IPS DF 19.7 (cell line): ENCODE data around the gene TADA2A.

Experiments used
- DNase-seq: peaks from one replicate; pipeline ENCODE4 v3.0.0-alpha.2; 2013; ENCODE audit warnings: low read depth, low spot score

TADA2A gene, protein sequence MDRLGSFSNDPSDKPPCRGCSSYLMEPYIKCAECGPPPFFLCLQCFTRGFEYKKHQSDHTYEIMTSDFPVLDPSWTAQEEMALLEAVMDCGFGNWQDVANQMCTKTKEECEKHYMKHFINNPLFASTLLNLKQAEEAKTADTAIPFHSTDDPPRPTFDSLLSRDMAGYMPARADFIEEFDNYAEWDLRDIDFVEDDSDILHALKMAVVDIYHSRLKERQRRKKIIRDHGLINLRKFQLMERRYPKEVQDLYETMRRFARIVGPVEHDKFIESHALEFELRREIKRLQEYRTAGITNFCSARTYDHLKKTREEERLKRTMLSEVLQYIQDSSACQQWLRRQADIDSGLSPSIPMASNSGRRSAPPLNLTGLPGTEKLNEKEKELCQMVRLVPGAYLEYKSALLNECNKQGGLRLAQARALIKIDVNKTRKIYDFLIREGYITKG

DNA sequence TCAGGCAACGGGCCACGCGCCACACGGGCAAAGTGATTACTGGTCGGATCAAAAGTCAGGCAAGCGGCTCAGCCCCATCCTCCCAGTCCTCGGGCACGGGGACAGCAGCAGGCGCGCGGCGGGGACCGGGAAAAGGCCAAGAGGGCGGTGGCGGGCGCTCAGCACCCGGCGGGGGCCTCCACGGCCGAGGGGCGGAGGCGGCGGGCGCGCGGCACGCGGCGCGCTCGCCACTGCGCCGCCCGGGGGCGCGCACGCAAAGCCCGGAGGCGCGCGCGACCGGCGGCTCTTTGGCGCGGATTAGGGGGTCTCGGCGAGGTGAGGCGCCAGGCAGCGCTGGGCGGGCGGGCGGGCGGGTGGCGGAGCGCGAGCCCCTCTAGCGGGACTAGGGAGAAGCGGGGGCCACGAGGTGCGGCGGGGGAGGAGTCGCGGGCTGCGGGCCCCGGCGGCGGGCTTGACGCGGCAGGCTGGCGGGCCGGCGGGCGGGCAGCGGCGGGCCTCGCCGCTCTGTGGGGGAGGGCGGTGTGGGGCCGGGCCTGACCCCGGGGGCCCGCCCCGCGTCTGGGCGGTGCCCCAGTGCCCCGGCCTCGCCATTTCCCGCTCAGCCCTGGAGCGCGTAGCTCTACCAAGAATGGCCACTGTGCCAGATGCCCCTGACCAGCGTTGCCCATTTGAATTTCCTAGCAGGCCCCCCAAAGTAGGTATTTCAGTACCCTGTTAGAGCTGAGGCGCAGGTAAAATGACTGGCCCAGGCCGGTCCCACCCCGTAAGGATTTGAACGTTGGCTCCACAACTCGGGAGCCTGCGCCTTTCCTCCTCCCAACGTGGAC is at the start of gene TADA2A, which contains the start of gene ACACA:
TADA2A (plus strand) TSS at position 252 of the 827 bp plus-strand sequence. CDS start 4,480 bp downstream, outside the sequence.
ACACA (minus strand) TSS at position 202 of the 827 bp plus-strand sequence. CDS start 537 bp downstream, outside the sequence.
- DNase-seq = no peak

DNA sequence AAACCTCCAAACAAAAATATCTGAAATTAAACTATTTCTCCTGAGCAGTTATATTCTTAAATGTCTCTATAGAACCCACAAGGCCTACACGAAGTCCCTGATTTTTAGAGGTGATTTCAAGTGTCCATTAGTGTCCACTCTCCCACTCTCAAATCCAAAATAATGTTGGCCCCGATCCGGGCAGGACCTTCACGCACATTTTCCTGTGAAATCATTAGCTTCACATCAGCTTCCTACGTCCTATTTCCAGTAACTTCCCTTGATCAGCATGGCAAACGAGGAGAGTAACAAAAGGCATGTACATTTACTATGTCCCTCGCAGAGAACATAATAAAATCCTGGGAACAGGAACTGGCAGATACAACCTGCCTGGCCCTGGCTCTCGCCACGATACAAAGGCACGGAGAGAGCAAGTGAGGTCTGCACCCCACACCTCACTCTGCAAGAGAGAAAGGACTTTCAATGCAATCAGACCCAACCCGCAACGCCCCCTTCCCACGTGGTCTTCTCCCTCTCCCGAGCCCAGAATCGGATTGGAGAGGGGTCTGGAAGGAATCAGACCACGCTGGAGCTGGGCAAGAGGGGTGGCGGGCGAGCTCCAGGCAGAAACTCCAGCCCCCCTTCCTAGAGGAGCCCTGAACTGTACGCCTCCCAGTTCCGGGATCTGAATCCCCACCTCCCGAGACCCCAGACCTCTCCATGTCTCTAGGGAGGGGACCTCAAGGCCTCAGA is 48.4 kb upstream of the TADA2A start:
- DNase-seq = peak; percentile 74

DNA sequence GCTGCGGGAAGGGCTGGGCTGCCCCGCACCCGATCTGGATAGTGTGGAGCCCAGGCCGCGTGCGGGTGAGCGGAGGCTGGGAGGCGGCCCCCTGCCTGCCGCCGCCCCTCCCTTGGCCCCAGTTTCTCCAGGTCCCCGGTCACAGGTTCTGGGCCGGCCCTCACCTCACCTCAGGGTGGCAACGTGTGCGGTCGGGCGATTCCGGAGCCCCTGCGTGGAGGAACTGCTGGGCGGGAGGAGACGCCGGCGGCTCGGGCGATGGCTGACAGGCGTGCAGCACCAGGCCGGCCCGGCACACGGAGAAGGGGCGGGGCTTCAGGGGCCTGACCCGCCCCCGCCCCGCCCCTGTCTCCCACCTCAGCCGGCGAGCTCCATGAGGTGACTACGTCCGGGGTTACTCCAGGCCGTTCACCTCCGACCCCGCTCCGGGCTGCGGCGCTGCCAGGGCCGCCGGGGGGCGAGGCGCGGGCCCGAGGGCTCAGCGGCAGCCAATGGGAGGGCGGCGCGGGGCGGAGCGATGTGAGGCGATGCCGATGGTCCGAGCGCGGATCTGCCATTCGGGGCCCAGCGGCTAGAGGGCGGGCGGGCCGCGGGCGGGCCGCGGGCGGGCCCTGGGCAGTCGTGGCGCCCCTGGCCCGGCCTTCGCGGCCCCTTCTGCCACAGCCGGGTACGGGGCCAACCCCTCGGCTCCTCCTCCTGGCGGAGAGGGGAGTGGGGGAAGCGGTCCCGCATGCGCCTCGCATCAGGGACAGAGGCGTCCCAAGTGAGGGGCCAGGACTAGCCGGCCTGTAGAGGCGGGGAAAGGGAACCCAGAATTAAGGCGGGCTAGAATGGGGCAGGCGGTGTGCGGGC is 47.6 kb upstream of the TADA2A start:
- peak; percentile 81 for DNase-seq

DNA sequence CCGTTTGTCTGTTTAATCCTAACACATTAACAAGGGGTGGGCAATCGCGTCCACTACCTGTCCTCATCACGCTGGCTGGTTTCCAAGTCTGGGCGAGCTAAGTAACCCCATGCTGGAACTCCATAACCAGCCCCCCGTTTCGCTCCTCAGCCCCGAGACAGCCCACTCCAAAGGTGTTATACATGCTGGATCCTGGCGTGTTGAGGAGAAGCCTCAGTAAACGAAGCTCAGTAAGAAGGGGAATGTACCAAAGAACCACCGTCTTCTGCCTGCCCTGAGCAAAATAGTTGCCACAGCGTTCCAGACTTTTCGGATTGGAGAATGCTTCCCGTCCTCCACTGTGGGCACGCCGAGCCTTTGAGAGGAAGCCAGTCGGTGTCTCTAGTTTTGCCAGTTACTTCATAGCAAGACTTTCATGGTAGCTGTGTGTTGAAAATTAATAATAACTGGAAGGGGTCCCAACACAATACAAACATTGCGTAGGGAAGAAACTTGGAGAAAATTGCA is 47.0 kb upstream of the TADA2A start:
- no peak for DNase-seq

DNA sequence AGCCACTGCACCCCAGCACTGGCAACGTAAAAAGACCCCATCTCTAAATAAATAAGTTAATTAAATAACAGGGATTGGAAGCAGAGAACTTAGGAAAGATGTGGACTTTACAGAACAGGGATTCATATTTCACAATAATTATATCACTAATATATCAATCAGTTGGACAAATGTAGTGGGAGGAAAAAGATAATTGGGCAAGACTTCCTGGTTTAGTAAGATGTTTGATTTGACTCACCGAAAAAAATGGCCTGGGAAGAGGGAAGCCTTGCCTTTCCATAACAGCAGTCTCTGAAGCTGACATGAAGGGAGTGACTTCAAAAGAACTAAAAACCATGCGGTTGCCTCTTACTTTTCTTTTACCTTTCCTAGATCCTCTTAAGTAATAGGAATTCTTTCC is 46.1 kb upstream of the TADA2A start:
- no peak for DNase-seq

DNA sequence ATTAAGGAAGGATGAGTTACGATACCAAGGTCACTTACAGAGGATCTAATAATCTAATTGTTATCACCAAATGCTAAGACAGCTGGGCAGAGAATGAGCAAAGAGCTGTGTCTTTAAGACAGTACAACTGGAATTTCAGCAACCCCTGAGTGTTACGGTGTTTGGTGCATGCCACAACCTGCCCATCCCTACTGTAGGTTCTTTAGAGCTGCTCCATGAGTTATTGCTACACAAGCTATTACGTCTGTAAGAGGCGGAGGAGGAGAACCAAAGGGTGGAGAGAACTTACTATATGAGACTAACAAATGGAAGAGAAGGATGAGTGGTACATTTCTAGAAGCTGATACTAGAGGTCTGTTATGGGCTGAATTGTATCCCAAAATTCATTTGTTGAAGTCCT is 45.1 kb upstream of the TADA2A start:
- DNase-seq = no peak

DNA sequence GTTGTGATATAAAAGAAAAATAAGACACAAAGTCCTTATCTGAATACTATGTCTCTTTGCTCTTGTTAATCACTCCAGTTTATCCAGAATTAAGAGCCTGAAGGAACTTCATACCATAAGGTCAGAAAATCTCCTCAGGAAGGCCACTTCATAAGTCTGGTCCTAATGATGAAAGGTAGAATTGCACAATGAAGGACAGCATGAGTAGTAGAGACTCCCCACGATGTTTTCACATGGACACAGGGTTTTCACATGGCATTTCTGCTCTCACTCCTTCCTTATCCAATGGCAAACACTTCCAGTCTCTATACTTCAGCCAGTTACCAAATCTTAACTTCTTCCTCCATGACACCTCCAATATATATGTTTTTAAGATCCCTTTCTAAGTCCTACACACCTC is 41.1 kb upstream of the TADA2A start:
- DNase-seq = no peak

DNA sequence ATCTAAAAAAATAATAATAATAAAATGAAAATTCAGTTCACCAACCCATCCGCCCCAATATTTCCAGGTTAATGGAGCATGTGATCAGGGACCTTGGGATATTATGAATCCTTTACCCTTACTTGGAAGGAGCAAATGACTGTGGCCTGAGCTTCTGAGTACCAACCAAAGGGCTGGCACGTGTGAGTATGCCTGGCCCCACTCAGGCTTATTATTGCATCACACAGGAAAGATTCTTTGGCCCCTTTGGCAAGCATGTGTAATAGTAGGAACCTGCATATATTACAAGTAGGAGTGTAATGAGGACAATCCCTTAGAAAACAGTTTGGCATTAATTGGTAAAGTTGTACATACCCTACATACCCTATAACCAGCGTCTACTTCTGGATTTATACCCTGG is 38.1 kb upstream of the TADA2A start:
- DNase-seq = no peak

DNA sequence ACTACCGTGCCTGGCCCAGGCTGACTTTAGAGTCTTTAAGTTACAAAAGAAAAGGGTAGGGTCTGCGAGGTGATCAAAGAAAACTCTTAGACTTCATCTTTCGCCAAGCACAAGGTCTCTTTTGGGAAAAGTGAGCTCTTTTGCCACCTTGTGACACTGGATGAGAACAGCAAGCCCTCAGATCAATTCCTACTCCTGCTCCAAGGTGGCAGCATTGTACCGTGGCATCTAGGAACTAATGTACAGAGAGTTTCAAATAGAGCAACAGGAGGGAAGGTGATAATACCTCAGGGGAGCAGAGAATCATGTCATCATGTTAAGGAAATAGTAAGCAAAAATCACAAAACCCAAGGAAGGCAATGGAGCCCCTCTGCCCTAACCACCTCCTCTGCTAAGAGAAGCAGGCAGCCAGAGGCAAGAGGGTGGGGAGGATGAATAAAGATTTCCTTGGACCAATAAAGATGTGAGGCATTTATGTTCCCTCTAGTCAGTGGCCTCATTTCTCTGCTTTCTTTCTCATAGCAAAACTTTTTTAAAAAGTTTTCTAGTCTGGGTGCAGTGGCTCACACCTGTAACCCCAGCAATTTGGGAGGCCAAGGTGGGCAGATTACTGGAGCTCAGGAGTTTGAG is 33.0 kb upstream of the TADA2A start:
- no peak for DNase-seq

DNA sequence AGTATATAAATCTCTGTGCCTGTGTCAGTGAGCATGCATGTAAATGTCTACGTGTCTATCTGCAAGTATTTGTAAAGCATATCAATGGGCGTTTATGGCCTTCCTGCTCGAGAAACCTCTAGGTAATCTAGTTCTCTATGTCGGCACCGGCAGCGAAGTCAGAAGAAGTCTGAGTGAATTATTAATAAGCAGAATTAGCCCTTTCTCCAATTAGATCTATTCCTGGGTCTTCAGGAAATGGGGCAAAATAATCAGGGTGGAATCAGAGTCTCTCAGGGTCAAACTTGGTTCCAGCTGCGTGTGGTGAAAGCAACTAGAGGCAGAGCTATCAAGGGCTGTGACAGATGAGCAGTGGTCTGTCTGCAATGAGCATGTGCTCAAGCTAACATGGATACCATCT is 31.0 kb upstream of the TADA2A start, which contains the start of gene C17orf78:
C17orf78 (plus strand) TSS at position 280 of the 400 bp plus-strand sequence; CDS start at position 388, 108 bp downstream.
- DNase-seq = no peak

DNA sequence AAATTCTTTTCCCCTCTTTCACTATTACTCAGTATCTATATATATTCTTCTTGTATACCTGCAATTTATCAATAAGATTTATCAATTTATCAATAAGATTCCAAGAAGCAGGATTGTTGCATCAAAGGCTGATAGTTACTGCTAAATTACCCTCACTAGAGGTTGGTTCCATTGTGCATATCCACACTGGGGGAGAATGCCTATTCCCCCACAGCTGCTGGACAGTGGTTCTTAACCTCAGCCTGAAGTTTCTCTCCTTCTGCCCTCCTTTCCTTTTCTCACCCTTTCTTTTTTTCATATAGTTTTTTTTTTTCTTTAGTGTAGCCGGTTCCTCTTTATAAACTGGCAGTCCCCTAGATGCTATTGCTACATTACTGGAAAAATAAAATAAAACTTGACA is 24.6 kb upstream of the TADA2A start:
- no peak for DNase-seq

DNA sequence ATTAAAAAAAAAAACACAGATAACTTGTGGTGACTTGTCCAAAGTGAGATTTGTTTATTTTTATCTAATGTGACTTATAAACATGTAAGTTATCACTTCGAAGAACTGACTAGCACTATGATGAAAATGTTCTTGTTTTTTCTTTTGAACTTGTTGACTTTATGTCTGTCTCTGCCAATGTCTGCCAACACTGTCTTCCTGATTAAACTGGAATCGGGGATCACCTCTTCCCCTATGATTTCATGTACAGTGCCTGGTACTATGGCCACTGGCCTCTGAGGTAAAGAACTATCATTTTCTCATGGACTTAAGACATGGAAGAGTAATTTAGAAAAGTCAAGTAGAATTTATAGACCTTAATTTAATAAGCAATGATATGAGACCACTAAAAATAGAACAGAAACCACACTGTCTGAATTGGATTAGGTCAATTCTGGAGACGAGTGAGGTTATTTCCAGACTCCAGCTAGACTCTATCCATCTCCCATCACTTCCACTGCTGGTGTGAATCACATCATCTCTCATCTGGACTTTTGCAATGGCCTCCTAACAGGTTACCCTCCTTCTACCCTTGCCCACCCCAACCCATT is 22.0 kb upstream of the TADA2A start:
- no peak for DNase-seq

DNA sequence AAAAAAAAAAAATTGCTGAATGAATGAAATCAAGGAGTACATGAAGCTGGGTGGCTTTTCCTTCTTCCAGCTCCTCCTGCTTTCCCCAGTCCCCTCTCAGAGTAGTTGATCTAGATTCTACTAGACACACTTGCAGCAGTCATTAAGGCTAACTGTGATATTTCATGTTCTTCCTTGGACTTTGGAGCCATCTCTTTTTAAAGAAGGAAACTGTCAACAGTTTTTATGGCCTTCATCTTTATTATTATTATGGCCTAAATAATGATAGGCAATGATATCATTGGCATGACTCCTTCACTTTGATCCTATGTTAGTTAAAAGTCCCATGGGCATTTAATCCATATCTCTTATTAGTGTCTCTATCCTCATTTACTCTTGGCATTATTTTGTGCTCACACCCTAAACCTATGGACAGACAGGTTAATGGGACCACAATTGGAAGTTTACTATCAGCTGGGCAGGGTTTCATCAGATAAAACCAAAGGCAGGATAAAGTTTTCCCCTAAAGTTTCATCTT is 21.2 kb upstream of the TADA2A start:
- DNase-seq = no peak

DNA sequence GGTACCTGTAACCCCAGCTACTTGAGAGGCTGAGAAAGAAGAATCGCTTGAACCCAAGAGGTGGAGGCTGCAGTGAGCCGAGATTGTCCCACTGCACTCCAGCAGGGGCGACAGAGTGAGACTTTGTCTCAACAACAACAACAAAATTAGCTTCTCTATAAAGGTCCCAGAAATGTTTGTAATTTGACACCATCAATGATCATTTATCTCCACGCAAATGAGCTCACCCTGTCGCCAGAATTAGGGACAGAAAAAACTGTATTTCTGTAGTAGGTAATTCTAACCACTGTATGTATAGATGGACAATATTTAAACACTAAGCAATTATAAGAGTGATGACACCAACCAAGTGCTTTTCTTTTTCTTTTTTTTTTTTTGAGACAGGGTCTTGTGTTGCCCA is 20.2 kb upstream of the TADA2A start:
- no peak for DNase-seq

DNA sequence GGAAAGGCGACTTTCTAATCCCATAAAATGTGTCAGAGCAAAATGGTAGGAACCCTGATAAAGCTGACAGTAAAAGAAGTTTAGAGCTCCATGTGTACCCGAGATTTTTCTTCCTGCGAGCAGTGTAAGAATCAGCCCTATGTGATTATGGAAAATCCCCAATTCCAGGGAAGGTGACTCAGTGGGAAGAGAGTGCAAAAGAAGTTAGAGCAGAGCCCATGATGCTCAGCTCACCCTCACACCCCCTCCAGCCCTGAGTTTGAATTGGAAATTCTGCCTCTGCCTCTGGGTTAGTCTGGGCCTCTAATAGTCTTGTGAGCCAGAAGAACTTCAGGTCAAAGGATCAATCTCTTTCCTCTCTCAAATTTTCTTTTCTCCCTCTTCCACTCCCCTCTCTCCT is 18.4 kb upstream of the TADA2A start:
- no peak for DNase-seq

DNA sequence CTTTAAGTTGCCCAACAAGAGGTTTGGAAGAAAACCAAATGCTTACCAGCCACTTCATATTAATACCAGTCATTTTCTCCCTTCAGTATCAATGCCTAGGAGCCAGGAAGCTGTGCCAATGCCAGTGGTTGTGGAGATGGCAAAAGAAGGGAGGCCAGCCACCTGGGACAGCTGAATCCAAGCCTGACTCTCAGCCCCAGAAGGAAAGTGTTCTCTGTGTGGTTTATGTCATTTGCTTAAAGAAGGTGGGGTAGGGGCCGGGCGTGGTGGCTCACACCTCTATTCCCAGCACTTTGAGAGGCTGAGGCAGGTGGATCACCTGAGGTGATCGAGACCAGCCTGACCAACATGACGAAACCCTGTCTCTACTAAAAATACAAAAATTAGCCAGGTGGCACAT is 17.5 kb upstream of the TADA2A start:
- DNase-seq = no peak

DNA sequence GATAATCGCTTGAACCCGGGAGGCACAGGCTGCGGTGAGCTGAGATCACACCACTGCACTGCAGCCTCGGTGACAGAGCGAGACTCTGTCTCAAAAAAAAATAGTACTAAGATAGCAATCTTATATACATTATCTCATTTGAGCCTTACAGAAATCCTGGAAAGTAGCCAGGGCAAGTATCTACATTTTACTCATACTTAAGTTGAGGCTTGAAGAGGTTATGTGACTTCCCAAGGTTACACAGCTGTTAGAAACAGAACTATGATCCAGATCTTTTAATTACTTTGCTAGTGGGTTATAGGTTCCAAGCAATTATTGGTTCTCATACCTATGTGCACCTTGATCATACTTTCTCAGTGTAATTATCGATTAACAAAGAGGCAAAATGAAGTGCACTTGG is 15.5 kb upstream of the TADA2A start:
- DNase-seq = no peak

DNA sequence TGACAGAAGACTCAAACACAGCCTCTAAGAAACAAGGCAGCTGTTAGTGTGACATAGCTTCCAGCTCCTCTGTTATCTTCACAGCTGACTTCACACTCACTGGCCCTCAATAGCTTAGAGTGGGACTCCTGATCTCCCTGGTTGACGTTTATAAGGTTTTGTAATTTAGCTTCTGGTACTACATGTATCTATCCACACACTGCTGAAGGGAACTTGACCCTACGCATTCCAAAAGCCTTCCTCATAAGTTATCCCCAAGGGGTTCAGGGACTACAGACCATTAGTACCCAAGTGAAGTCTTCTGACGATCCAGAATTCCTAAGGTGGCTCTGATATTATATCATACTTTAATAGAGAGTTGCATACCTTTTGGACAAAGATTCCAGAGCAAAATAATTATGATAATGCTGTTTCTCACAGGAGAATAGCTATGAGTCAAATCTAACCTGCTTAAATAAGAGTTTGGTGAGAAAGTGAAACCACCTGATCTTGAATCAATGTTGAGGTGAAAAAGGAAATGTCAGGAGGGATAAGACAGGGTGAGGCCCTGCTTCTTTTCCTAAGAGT is 14.6 kb upstream of the TADA2A start:
- no peak for DNase-seq

DNA sequence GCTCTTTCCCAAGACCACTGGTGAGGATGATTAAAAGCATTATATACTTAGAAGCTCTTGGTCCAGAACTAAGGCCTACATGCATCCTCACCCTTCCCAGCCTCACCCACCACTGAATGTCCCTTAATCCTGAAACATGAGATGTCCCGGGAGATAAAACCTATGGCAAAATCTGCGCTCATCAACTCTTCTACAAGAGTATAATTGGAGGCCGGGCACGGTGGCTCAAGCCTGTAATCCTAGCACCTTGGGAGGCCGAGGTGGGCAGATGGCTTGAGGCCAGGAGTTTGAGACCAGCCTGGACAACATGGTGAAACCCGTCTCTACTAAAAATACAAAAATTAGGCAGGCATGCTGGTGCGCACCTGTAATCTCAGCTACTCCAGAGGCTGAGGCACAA is 13.3 kb upstream of the TADA2A start:
- DNase-seq = no peak
